Coronary artery (tissue), 2 donors: ENCODE results near the gene SEPTIN3.

Source experiments
- DNase-seq: peaks from one replicate; pipeline ENCODE4 v3.0.0-alpha.2; 2017; ENCODE audit warnings: low spot score
- H3K27ac ChIP-seq, 2 donors: fragments of 200-600 bp; sonication (generic); one replicate each; pipeline ENCODE4 v1.5.1; 2016 to 2019
- H3K4me3 ChIP-seq: fragments of 200-600 bp; sonication (generic); 2 replicates; pipeline ENCODE4 v1.5.1; 2016; ENCODE audit warnings: mild to moderate bottlenecking, moderate library complexity
- CTCF ChIP-seq: fragments of 200-600 bp; sonication (generic); IDR thresholded peaks from one replicate; pipeline ENCODE4 v1.5.1; 2019; ENCODE audit warnings: antibody characterized with exemption

Gene SEPTIN3

GRCh38 chr22:41966225-41966606 is 3.0 kb upstream of the SEPTIN3 start:
- TF ChIP-seq CTCF: no peak
- no peak for DNase-seq
- no peak overlapping the region for H3K27ac ChIP-seq
- H3K4me3 ChIP-seq: no peak overlapping the region

- no peak for DNase-seq
- H3K27ac ChIP-seq: no peak overlapping the region
- no peak for TF ChIP-seq CTCF
- no peak overlapping the region for H3K4me3 ChIP-seq
Measured at GRCh38 chr22:41966607-41967240, 2.5 kb upstream of the SEPTIN3 start.

- H3K27ac ChIP-seq: no peak overlapping the region
- TF ChIP-seq CTCF: no peak
- DNase-seq: no peak
- no peak overlapping the region for H3K4me3 ChIP-seq
Measured at GRCh38 chr22:41968601-41969000, 642 bp upstream of the SEPTIN3 start.

- no peak overlapping the region for H3K27ac ChIP-seq
- TF ChIP-seq CTCF: no peak
- DNase-seq: no peak
- no peak overlapping the region for H3K4me3 ChIP-seq
Measured at GRCh38 chr22:41970601-41971000, 1.4 kb downstream of the SEPTIN3 start.

- Histone ChIP-seq H3K27ac (no peak overlapping the region), H3K4me3 (no peak overlapping the region)
- no peak for TF ChIP-seq CTCF
- no peak for DNase-seq
Measured at GRCh38 chr22:41971431-41971830, 2.2 kb downstream of the SEPTIN3 start.

GRCh38 chr22:41974691-41975290 is 5.5 kb downstream of the SEPTIN3 start:
- no peak overlapping the region for H3K27ac ChIP-seq

More at GRCh38 chr22:41974691-41975290, 5.5 kb downstream of the SEPTIN3 start:
- H3K4me3 ChIP-seq: no peak overlapping the region
- no peak for DNase-seq
- no peak for TF ChIP-seq CTCF
